Panc1 (cell line): ENCODE measurements around the gene GRK6.

Experiments
- POLR2AphosphoS5 ChIP-seq: IDR thresholded peaks from 2 replicates; pipeline ENCODE4 v1.6.1; 2012; ENCODE audit warnings: mild to moderate bottlenecking, low read depth, low read length, moderate library complexity
- TCF7L2 ChIP-seq: IDR thresholded peaks from 2 replicates; pipeline ENCODE4 v1.6.1; 2011; ENCODE audit warnings: mild to moderate bottlenecking, low read depth, low read length, inconsistent platforms
- TF ChIP-seq, protein P1 (sequence below): fragments of 450-650 bp; IDR thresholded peaks from 2 replicates; pipeline ENCODE4 v1.5.1; 2017; ENCODE audit warnings: mild to moderate bottlenecking
- TF ChIP-seq, protein P2 (sequence below), 2 experiments: IDR thresholded peaks; 2 replicates each; pipeline ENCODE4 v1.6.1; 2011 to 2012; ENCODE audit warnings: low read depth in 2 of 2, control low read depth in 1 of 2, low read length in 1 of 2, mild to moderate bottlenecking in 1 of 2, moderate library complexity in 1 of 2; ENCODE audit not compliant: insufficient read depth in 1 of 2

DNA sequence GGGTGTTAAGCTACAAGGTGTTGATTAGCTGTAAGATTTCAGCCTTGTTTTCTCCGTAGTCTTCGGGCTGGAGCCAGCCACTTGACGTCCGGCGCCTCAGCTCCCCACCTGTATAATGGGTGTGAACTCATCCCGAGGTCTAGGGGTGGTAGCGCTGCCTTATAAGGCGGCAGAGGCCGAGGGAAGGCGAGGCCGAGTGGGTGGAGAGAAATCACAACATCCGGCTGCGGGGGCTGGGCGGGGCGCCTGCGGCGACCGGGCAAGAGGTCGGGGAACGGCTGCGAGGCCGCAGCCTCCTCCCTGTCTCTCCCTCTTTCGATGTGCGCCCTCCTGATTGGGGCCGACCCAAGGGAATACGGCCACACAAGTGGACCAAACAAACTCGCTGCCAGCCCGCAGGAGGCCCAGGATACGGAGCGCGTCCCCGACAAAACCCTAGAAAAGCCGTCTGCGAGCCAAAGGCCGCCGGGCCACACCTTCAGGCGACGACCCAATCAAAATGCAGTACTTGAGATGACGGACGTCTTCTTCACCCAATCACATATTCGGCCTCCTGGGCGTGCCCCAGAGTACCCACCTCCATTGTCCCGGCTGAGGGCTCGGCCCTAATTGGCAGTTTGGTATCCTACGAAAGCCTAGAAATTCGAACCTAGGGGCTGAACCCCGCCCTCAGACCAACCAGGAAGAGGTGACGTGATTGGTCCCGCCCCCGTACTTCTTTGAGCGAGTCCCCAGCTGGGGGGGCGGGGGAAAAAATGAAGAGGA, 493 bp upstream of the GRK6 start:
- TF ChIP-seq, protein P1, sequence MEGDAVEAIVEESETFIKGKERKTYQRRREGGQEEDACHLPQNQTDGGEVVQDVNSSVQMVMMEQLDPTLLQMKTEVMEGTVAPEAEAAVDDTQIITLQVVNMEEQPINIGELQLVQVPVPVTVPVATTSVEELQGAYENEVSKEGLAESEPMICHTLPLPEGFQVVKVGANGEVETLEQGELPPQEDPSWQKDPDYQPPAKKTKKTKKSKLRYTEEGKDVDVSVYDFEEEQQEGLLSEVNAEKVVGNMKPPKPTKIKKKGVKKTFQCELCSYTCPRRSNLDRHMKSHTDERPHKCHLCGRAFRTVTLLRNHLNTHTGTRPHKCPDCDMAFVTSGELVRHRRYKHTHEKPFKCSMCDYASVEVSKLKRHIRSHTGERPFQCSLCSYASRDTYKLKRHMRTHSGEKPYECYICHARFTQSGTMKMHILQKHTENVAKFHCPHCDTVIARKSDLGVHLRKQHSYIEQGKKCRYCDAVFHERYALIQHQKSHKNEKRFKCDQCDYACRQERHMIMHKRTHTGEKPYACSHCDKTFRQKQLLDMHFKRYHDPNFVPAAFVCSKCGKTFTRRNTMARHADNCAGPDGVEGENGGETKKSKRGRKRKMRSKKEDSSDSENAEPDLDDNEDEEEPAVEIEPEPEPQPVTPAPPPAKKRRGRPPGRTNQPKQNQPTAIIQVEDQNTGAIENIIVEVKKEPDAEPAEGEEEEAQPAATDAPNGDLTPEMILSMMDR = no peak
- TF ChIP-seq POLR2AphosphoS5 = peak; percentile 86
- no peak for TF ChIP-seq TCF7L2
- TF ChIP-seq, protein P2, sequence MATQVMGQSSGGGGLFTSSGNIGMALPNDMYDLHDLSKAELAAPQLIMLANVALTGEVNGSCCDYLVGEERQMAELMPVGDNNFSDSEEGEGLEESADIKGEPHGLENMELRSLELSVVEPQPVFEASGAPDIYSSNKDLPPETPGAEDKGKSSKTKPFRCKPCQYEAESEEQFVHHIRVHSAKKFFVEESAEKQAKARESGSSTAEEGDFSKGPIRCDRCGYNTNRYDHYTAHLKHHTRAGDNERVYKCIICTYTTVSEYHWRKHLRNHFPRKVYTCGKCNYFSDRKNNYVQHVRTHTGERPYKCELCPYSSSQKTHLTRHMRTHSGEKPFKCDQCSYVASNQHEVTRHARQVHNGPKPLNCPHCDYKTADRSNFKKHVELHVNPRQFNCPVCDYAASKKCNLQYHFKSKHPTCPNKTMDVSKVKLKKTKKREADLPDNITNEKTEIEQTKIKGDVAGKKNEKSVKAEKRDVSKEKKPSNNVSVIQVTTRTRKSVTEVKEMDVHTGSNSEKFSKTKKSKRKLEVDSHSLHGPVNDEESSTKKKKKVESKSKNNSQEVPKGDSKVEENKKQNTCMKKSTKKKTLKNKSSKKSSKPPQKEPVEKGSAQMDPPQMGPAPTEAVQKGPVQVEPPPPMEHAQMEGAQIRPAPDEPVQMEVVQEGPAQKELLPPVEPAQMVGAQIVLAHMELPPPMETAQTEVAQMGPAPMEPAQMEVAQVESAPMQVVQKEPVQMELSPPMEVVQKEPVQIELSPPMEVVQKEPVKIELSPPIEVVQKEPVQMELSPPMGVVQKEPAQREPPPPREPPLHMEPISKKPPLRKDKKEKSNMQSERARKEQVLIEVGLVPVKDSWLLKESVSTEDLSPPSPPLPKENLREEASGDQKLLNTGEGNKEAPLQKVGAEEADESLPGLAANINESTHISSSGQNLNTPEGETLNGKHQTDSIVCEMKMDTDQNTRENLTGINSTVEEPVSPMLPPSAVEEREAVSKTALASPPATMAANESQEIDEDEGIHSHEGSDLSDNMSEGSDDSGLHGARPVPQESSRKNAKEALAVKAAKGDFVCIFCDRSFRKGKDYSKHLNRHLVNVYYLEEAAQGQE (IDR thresholded peaks at IDR 0.05; ENCODE audit: insufficient read depth in 1 of 2, low read depth in 2 of 2, low read length in 1 of 2) = no peak
